ENCODE results near the gene DLX2.

DLX2 gene

GRCh38 chr2:172053486-172053885, 49.2 kb downstream of the DLX2 start:
- Histone ChIP-seq H4K20me1 (ENCODE audit: insufficient read depth) (no peaks in the 10 kb centered on the region), H3K27ac (no peak overlapping the region), H3K4me1 (ENCODE audit: low read depth, poor library complexity, severe bottlenecking) (no peaks in the 10 kb centered on the region), H3K4me2 (no peak overlapping the region), H3K9ac (no peak overlapping the region), H3K4me3 (IDR thresholded peaks at IDR 0.05; ENCODE audit: insufficient read depth, low read depth, low read length) (no peak overlapping the region), H3K79me2 (ENCODE audit: insufficient read depth, low read depth) (no peaks in the 10 kb centered on the region), H3K36me3 (ENCODE audit: insufficient read depth) (no peaks in the 10 kb centered on the region), H3K27me3 (ENCODE audit: insufficient read depth, low read depth) (no peaks in the 10 kb centered on the region), H2AFZ (ENCODE audit: low read depth) (no peak overlapping the region)
- TF ChIP-seq, protein P1, sequence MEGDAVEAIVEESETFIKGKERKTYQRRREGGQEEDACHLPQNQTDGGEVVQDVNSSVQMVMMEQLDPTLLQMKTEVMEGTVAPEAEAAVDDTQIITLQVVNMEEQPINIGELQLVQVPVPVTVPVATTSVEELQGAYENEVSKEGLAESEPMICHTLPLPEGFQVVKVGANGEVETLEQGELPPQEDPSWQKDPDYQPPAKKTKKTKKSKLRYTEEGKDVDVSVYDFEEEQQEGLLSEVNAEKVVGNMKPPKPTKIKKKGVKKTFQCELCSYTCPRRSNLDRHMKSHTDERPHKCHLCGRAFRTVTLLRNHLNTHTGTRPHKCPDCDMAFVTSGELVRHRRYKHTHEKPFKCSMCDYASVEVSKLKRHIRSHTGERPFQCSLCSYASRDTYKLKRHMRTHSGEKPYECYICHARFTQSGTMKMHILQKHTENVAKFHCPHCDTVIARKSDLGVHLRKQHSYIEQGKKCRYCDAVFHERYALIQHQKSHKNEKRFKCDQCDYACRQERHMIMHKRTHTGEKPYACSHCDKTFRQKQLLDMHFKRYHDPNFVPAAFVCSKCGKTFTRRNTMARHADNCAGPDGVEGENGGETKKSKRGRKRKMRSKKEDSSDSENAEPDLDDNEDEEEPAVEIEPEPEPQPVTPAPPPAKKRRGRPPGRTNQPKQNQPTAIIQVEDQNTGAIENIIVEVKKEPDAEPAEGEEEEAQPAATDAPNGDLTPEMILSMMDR (conservative IDR thresholded peaks at IDR 0.05; ENCODE audit: low read depth, low read length), result no peak

DNA sequence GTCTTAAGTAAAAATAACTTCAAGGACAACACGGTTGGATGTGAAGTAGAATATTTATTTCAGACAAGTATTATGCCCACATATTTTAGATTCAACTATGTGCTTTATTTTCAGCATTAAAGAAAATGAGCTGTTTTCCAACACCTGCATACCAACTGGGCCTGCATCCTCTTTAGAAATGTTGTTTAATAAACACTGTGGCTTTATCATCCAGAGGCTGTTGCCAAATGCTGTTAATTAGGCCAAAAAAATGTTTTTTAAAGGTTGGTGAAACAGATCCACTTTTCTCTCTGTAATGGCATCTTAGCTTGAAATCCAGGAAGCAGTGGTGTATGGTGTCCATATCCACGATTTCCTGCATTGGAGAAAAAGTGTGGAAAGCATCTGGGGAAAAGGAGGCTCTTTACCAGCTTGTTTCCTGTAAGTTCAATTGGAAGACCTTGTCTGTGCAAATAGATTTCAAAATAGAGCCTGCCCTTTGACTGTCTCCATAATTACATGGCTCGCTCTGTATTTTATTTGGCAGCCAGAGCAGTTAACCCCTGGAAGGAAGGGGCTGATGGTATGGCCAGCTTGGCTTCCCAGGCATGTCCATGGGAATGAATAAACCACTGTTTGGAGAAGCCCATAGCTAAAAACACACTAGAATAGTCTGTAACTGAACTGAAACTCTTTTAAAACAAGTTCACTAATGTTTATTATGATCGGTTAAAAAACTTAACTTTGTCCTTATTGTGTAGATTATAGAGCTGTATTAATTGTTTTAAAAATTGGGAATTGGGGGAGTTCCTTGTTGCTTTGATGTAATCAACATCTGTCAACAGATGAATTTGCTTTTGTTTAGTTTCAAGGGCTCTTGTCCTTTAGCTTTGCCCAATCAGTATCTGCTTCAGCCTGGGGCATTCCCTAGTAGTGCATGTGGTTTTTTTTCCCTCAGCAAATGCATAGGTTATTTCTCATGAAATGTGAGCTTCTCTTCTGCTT, 50.4 kb downstream of the DLX2 start:
- Histone ChIP-seq H3K27me3 (ENCODE audit: insufficient read depth, low read depth) (no peaks in the 10 kb centered on the region), H3K4me3 (IDR thresholded peaks at IDR 0.05; ENCODE audit: insufficient read depth, low read depth, low read length) (no peak overlapping the region), H3K79me2 (ENCODE audit: insufficient read depth, low read depth) (no peaks in the 10 kb centered on the region), H3K4me2 (no peak overlapping the region), H4K20me1 (ENCODE audit: insufficient read depth) (no peaks in the 10 kb centered on the region), H3K4me1 (ENCODE audit: low read depth, poor library complexity, severe bottlenecking) (no peaks in the 10 kb centered on the region), H3K9ac (no peak overlapping the region), H2AFZ (ENCODE audit: low read depth) (no peak overlapping the region), H3K36me3 (ENCODE audit: insufficient read depth) (no peaks in the 10 kb centered on the region), H3K27ac (no peak overlapping the region)
- TF ChIP-seq, protein P1 (conservative IDR thresholded peaks at IDR 0.05; ENCODE audit: low read depth, low read length), result no peak

DNA sequence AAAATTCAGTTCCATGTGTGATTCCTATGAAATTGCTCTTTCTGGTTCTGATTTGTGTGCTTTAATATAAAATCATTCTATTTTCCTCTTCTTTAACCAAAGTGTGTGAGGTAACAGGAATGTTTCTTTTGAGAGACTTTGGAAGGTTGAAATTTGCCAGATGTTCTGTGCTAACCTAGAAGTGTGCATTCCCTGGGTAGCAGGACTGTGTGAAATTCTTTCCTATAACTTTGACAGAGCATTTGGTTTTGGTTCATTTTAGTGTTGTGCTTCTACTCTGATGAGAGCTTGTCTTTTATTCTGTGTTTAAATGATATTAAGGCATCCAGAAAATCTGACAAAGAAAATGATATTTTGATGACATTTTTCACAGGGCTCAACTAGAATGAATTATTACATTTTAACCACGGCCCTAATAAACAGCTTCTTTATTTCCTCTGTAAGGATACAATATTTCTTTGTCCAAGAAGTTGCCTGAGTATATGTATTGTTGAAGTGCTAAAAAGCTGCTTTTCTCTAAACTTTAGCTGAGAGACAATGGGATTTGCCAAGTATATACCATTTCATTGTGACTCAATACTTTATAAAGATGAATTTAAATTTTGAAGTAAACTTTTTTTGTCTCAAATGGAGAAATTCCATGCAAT, 52.1 kb downstream of the DLX2 start:
- Histone ChIP-seq H3K4me1 (ENCODE audit: low read depth, poor library complexity, severe bottlenecking) (peaks cover 6% of the 10 kb centered on the region), H2AFZ (ENCODE audit: low read depth) (no peak overlapping the region), H3K36me3 (ENCODE audit: insufficient read depth) (no peaks in the 10 kb centered on the region), H3K79me2 (ENCODE audit: insufficient read depth, low read depth) (no peaks in the 10 kb centered on the region), H3K4me3 (IDR thresholded peaks at IDR 0.05; ENCODE audit: insufficient read depth, low read depth, low read length) (no peak overlapping the region), H3K9ac (no peak overlapping the region), H3K4me2 (no peak overlapping the region), H4K20me1 (ENCODE audit: insufficient read depth) (no peaks in the 10 kb centered on the region), H3K27me3 (ENCODE audit: insufficient read depth, low read depth) (no peaks in the 10 kb centered on the region), H3K27ac (no peak overlapping the region)
- TF ChIP-seq, protein P1 (conservative IDR thresholded peaks at IDR 0.05; ENCODE audit: low read depth, low read length), result no peak

DNA sequence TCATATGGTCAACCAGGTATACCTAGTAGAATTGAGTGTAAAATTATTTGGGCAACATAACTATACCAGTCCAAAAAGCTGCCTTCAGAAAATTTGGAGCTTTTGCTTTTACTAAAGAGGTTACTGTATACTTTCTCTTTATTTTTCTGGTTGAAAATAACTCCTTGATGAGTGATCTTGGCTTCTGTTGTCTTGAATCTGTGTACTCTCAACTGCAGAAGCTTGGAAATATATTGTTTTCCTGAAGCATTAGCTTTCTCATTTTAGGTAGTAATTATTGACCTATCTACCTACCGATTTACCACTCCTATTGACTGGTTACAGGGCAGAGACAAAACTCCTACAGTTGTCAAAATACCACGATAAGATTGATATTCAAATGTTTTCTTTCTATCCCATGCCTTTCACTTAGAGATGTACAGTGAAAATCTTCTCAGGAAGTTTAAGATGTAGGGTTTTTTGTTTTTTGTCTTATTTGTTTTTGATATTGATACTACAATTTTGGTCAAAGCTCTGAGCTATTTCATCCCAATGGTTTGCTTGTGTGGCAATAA, 53.1 kb downstream of the DLX2 start:
- no peak overlapping the region for H3K27ac ChIP-seq
- no peak overlapping the region for H3K4me3 ChIP-seq (IDR thresholded peaks at IDR 0.05; ENCODE audit: insufficient read depth, low read depth, low read length)
- no peaks in the 10 kb centered on the region for H4K20me1 ChIP-seq (ENCODE audit: insufficient read depth)
- H3K4me2 ChIP-seq, result no peak overlapping the region
- H3K79me2 ChIP-seq (ENCODE audit: insufficient read depth, low read depth), result no peaks in the 10 kb centered on the region
- H3K27me3 ChIP-seq (ENCODE audit: insufficient read depth, low read depth), result no peaks in the 10 kb centered on the region
- no peaks in the 10 kb centered on the region for H3K36me3 ChIP-seq (ENCODE audit: insufficient read depth)
- H2AFZ ChIP-seq (ENCODE audit: low read depth), result no peak overlapping the region
- no peak overlapping the region for H3K9ac ChIP-seq
- TF ChIP-seq, protein P1 (conservative IDR thresholded peaks at IDR 0.05; ENCODE audit: low read depth, low read length), result no peak
- H3K4me1 ChIP-seq (ENCODE audit: low read depth, poor library complexity, severe bottlenecking), result peaks cover 6% of the 10 kb centered on the region

Data from KMS-11 (cell line).